Skeletal muscle tissue (tissue), 4 donors: ENCODE measurements around the gene MEIS1. TPM values are rescaled to one million over a fixed set of nuclear protein-coding genes. Genes with fewer than 3 reads are reported as not detected.

Experiments used
- H3K27ac ChIP-seq: one replicate; pipeline ENCODE4 v1.7.0; 2013; ENCODE audit warnings: mild to moderate bottlenecking, low read depth, low read length, inconsistent platforms
- H3K27me3 ChIP-seq, 3 donors: one replicate each; pipeline ENCODE4 v1.7.0; 2013; ENCODE audit warnings: low read length in 3 of 3; ENCODE audit not compliant: control insufficient read depth in 3 of 3, insufficient read depth in 3 of 3
- H3K36me3 ChIP-seq, 3 donors: one replicate each; pipeline ENCODE4 v1.7.0; 2013; ENCODE audit warnings: low read length in 3 of 3; ENCODE audit not compliant: control insufficient read depth in 3 of 3, insufficient read depth in 3 of 3
- H3K4me1 ChIP-seq, 3 donors: one replicate each; pipeline ENCODE4 v1.7.0; 2013; ENCODE audit warnings: low read length in 3 of 3, mild to moderate bottlenecking in 3 of 3; ENCODE audit not compliant: control insufficient read depth in 3 of 3, insufficient read depth in 3 of 3
- H3K4me3 ChIP-seq, 3 donors: one replicate each; pipeline ENCODE4 v1.7.0; 2013; ENCODE audit warnings: low read length in 3 of 3
- H3K9ac ChIP-seq, 3 donors: one replicate each; pipeline ENCODE4 v1.7.0; 2013; ENCODE audit warnings: low read length in 3 of 3, mild to moderate bottlenecking in 3 of 3, moderate library complexity in 2 of 3, low read depth in 1 of 3
- H3K9me3 ChIP-seq, 3 donors: one replicate each; pipeline ENCODE4 v1.7.0; 2013; ENCODE audit warnings: low read length in 3 of 3; ENCODE audit not compliant: control insufficient read depth in 3 of 3
- total RNA-seq: library from RNA; depleted of rRNA; stranded (reverse); fragments of >200 nt; gene quantifications from one replicate; pipeline ENCODE4 v1.2.3, GENCODE V29; 2014
- donor health status: Osteomylitis.

MEIS1 gene
- total RNA-seq, 1 donor from 2014 or later: 13.6 TPM

GRCh38 chr2:66522611-66523376 is 87.9 kb downstream of the MEIS1 start:
- no peaks in the 10 kb centered on the region for H3K27me3 ChIP-seq
- no peak overlapping the region for H3K27ac ChIP-seq
- H3K36me3 ChIP-seq: no peaks in the 10 kb centered on the region
- no peak overlapping the region for H3K9ac ChIP-seq
- H3K4me1 ChIP-seq: no peaks in the 10 kb centered on the region
- H3K4me3 ChIP-seq: no peak overlapping the region
- H3K9me3 ChIP-seq: no peaks in the 10 kb centered on the region

GRCh38 chr2:66523377-66523969 is 88.5 kb downstream of the MEIS1 start:
- no peaks in the 10 kb centered on the region for H3K9me3 ChIP-seq
- no peaks in the 10 kb centered on the region for H3K27me3 ChIP-seq
- H3K9ac ChIP-seq: no peak overlapping the region
- H3K27ac ChIP-seq: no peak overlapping the region
- H3K36me3 ChIP-seq: no peaks in the 10 kb centered on the region
- no peak overlapping the region for H3K4me3 ChIP-seq
- no peaks in the 10 kb centered on the region for H3K4me1 ChIP-seq

- no peak overlapping the region for H3K4me3 ChIP-seq
- no peaks in the 10 kb centered on the region for H3K9me3 ChIP-seq
- H3K27me3 ChIP-seq: no peaks in the 10 kb centered on the region
- H3K36me3 ChIP-seq: no peaks in the 10 kb centered on the region
- H3K9ac ChIP-seq: no peak overlapping the region
- H3K27ac ChIP-seq: no peak overlapping the region
- H3K4me1 ChIP-seq: no peaks in the 10 kb centered on the region
Observed at GRCh38 chr2:66523990-66524389, 89.1 kb downstream of the MEIS1 start.

- H3K4me3 ChIP-seq: no peak overlapping the region
- no peaks in the 10 kb centered on the region for H3K4me1 ChIP-seq
- H3K27me3 ChIP-seq: no peaks in the 10 kb centered on the region
- no peak overlapping the region for H3K27ac ChIP-seq
- H3K36me3 ChIP-seq: no peaks in the 10 kb centered on the region
- no peaks in the 10 kb centered on the region for H3K9me3 ChIP-seq
- H3K9ac ChIP-seq: no peak overlapping the region
Observed at GRCh38 chr2:66525606-66526005, 90.7 kb downstream of the MEIS1 start.

GRCh38 chr2:66526180-66526579 is 91.3 kb downstream of the MEIS1 start:
- H3K4me1 ChIP-seq: no peaks in the 10 kb centered on the region
- H3K27me3 ChIP-seq: no peaks in the 10 kb centered on the region
- no peak overlapping the region for H3K9ac ChIP-seq
- no peak overlapping the region for H3K4me3 ChIP-seq
- no peaks in the 10 kb centered on the region for H3K36me3 ChIP-seq
- no peaks in the 10 kb centered on the region for H3K9me3 ChIP-seq
- no peak overlapping the region for H3K27ac ChIP-seq

GRCh38 chr2:66528974-66529724 is 94.2 kb downstream of the MEIS1 start:
- Histone ChIP-seq H3K9me3 (no peaks in the 10 kb centered on the region), H3K27ac (no peak overlapping the region), H3K27me3 (no peaks in the 10 kb centered on the region), H3K4me3 (no peak overlapping the region), H3K4me1 (no peaks in the 10 kb centered on the region), H3K9ac (no peak overlapping the region), H3K36me3 (no peaks in the 10 kb centered on the region)

GRCh38 chr2:66530651-66531050 is 95.7 kb downstream of the MEIS1 start:
- Histone ChIP-seq H3K27ac (no peak overlapping the region), H3K9ac (no peak overlapping the region), H3K4me3 (no peak overlapping the region), H3K36me3 (no peaks in the 10 kb centered on the region), H3K9me3 (no peaks in the 10 kb centered on the region), H3K27me3 (no peaks in the 10 kb centered on the region), H3K4me1 (no peaks in the 10 kb centered on the region)

- H3K27me3 ChIP-seq: no peaks in the 10 kb centered on the region
- no peak overlapping the region for H3K9ac ChIP-seq
- no peaks in the 10 kb centered on the region for H3K4me1 ChIP-seq
- H3K4me3 ChIP-seq: no peak overlapping the region
- no peaks in the 10 kb centered on the region for H3K9me3 ChIP-seq
- H3K36me3 ChIP-seq: no peaks in the 10 kb centered on the region
- H3K27ac ChIP-seq: no peak overlapping the region
Observed at GRCh38 chr2:66531155-66531554, 96.2 kb downstream of the MEIS1 start.

- Histone ChIP-seq H3K27ac (no peak overlapping the region), H3K9me3 (no peaks in the 10 kb centered on the region), H3K36me3 (no peaks in the 10 kb centered on the region), H3K4me3 (no peak overlapping the region), H3K4me1 (no peaks in the 10 kb centered on the region), H3K9ac (no peak overlapping the region), H3K27me3 (no peaks in the 10 kb centered on the region)
Observed at GRCh38 chr2:66531567-66531966, 96.6 kb downstream of the MEIS1 start.
